Middle frontal gyrus (tissue), 1 donor: Measurements from ENCODE around the gene TTI1.
"Not testable (repeated sequence)": the region's sequence is repeated elsewhere in the genome, so short reads cannot be mapped to it uniquely, and the experiment has no call there.

Source experiments
- DNase-seq: peaks from one replicate; pipeline ENCODE4 v3.0.0-alpha.2; 2015; ENCODE audit warnings: low spot score; ENCODE audit errors: extremely low spot score

Gene TTI1

GRCh38 chr20:37969949-37970855 lies 63.1 kb downstream of the TTI1 start:
- DNase-seq: no peak

- DNase-seq: no peak
Observed at GRCh38 chr20:37968841-37969401, 64.3 kb downstream of the TTI1 start.

GRCh38 chr20:37963483-37963882 lies 69.8 kb downstream of the TTI1 start:
- not testable (repeated sequence) for DNase-seq

GRCh38 chr20:37961066-37961465 lies 72.2 kb downstream of the TTI1 start:
- DNase-seq: no peak

- no peak for DNase-seq
Observed at GRCh38 chr20:37958856-37959520, 74.3 kb downstream of the TTI1 start.

- no peak for DNase-seq
Observed at GRCh38 chr20:37956107-37956585, 77.1 kb downstream of the TTI1 start.

GRCh38 chr20:37955511-37955910 lies 77.7 kb downstream of the TTI1 start:
- DNase-seq: no peak

- DNase-seq: no peak
Observed at GRCh38 chr20:37954626-37955025, 78.6 kb downstream of the TTI1 start.

- DNase-seq: no peak
Observed at GRCh38 chr20:37954190-37954589, 79.1 kb downstream of the TTI1 start.

GRCh38 chr20:37948956-37949355 lies 84.3 kb downstream of the TTI1 start:
- DNase-seq: no peak

GRCh38 chr20:37947943-37948342 lies 85.3 kb downstream of the TTI1 start:
- DNase-seq: no peak

GRCh38 chr20:37946946-37947345 lies 86.3 kb downstream of the TTI1 start:
- no peak for DNase-seq

GRCh38 chr20:37945091-37945547 lies 88.1 kb downstream of the TTI1 start:
- DNase-seq: no peak

GRCh38 chr20:37944456-37944981 lies 88.7 kb downstream of the TTI1 start:
- no peak for DNase-seq

GRCh38 chr20:37943501-37944455 lies 89.5 kb downstream of the TTI1 start:
- DNase-seq: no peak

- DNase-seq: no peak
Observed at GRCh38 chr20:37943033-37943432, 90.2 kb downstream of the TTI1 start.

GRCh38 chr20:37941992-37942391 lies 91.3 kb downstream of the TTI1 start:
- DNase-seq: no peak

- no peak for DNase-seq
Observed at GRCh38 chr20:37941332-37941731, 91.9 kb downstream of the TTI1 start.

- no peak for DNase-seq
Observed at GRCh38 chr20:37940858-37941257, 92.4 kb downstream of the TTI1 start.

GRCh38 chr20:37939701-37940560 lies 93.3 kb downstream of the TTI1 start:
- DNase-seq: no peak
